Fibroblast of pulmonary artery (primary cell): ENCODE measurements around the gene SYNJ2.
A peak's percentile ranks its signal among the peaks of the same experiment; 100 is the strongest.

Source experiments
- DNase-seq: peaks from one replicate; pipeline ENCODE4 v3.0.0-alpha.2; 2010; ENCODE audit warnings: low read depth
- H3K4me3 ChIP-seq: replicated peaks from 2 replicates; pipeline ENCODE4 v1.5.1; 2011; ENCODE audit warnings: low read depth, mild to moderate bottlenecking, control low read depth, low read length, moderate library complexity
- TF ChIP-seq, protein P1 (sequence below): IDR thresholded peaks from 2 replicates; pipeline ENCODE4 v1.5.1; 2011; ENCODE audit warnings: mild to moderate bottlenecking, control low read depth, low read length, inconsistent platforms; ENCODE audit errors: missing control alignments

Gene SYNJ2

DNA sequence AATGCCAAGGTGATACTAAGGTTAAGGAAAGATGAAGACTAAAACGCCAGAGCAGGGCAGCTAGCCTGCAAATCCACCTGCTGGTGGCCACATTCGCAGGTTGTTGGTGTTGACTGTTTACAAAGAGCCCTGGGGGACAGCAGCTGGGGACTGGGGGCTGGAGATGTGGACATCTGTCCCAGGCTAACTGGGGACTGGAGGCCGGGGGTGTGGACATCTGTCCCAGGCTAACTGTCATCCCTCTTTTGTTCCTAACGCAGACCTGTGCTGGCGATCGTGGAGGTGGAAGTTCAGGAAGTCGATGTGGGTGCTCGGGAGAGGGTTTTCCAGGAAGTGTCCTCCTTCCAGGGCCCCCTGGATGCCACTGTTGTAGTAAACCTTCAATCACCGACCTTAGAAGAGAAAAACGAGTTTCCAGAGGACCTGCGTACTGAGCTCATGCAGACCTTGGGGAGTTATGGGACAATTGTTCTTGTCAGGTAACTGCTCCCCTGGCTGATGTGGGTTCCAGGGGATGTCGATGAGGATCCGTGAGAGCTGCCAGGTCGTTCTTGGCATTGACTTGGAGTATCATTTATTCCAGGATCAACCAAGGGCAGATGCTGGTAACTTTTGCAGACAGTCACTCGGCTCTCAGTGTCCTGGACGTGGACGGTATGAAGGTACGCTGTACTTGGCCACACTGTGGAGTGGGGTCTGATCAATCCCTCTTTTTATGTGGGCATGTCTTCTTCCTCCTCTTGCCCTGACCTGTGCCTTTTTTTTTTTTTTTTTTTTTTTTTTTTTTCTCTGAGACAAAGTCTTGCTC is 99.4 kb downstream of the SYNJ2 start:
- DNase-seq, result no peak
- TF ChIP-seq, protein P1, sequence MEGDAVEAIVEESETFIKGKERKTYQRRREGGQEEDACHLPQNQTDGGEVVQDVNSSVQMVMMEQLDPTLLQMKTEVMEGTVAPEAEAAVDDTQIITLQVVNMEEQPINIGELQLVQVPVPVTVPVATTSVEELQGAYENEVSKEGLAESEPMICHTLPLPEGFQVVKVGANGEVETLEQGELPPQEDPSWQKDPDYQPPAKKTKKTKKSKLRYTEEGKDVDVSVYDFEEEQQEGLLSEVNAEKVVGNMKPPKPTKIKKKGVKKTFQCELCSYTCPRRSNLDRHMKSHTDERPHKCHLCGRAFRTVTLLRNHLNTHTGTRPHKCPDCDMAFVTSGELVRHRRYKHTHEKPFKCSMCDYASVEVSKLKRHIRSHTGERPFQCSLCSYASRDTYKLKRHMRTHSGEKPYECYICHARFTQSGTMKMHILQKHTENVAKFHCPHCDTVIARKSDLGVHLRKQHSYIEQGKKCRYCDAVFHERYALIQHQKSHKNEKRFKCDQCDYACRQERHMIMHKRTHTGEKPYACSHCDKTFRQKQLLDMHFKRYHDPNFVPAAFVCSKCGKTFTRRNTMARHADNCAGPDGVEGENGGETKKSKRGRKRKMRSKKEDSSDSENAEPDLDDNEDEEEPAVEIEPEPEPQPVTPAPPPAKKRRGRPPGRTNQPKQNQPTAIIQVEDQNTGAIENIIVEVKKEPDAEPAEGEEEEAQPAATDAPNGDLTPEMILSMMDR, result no peak
- no peak overlapping the region for H3K4me3 ChIP-seq

DNA sequence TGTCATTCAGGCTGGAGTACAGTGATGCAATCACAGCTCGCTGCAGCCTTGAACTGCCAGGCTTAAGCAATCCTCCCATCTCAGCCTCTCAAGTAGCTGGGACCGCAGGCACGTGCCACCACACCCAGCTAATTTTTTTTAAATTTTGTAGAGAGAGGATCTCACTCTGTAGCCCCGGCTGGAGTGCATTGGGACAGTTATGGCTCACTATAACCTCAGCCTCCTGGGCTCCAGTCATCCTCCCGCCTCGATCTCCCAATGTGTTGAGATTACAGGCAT is 99.9 kb downstream of the SYNJ2 start:
- TF ChIP-seq, protein P1, result no peak
- peak; percentile 22 for DNase-seq
- no peak overlapping the region for H3K4me3 ChIP-seq

DNA sequence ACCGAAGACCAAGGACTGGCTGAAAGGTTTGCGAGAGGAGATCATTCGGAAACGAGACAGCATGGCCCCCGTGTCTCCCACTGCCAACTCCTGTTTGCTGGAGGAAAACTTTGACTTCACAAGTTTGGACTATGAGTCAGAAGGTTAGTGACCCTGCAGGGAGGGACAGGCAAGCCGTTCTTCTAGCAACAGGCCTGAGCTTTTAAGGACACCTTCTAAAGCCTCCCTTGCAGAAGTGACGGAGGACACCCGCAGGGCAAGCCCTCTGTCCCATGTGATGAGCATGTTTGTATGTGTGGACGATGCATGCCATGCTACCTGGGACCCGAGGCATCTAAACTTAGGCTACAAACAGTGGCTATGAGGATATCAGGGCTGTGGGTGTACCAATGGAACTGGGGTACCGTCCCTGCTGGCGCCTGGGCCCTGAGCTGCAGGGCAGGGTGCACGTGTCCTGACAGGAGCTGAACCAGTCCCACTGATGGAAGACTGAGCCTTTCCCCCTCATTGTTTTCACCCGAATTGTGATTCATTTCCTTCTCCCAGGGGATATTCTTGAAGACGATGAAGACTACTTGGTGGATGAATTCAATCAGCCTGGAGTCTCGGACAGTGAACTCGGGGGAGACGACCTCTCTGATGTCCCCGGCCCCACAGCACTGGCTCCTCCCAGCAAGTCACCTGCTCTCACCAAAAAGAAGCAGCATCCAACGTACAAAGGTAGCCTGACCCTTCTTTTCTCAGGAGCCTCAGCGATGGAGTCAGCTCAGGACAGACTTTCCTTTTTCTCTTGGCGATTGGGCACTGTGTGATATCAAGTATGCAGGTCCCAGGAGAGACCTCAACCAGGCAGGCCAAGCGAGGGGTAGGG is 102.0 kb downstream of the SYNJ2 start:
- DNase-seq, result no peak
- TF ChIP-seq, protein P1, result no peak
- no peak overlapping the region for H3K4me3 ChIP-seq

DNA sequence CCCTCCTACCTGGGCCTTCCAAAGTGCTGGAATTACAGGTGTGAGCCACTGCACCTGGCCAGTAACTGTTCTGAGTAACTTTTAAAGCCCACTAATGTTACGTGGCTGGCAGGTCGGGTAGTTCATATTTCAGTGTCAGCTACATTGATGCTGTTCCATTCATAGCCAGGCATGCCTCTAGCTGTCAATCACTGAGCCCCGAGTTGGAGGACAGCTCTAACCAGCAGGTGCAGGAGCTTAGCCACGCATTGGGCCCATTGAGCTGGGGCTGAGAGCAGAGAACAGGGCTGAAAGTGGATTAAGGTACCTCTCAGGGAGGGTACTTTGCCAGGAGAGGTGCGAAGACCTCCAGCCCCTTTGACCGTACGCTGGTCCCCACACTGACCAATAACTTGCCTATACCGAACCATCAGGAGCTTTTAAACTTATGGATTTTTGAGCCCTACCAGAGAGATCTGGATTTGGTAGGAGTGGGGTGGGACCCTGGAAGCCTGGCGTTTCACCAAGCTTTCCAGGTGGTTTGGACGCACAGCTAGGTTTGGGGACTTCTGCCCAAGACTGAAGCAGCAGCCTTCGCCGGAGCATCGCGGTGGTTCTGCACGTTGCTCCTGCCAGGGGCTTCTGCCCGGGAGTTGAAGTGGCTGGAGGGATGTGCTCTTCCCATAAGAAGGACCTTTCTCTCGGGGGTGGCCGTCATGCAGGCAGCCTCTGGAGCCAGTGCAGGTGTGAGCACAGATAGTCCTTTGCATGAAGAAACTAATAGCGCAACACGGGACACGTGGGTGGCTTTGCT is 103.8 kb downstream of the SYNJ2 start:
- H3K4me3 ChIP-seq, result no peak overlapping the region
- TF ChIP-seq, protein P1, result no peak
- DNase-seq, result no peak

DNA sequence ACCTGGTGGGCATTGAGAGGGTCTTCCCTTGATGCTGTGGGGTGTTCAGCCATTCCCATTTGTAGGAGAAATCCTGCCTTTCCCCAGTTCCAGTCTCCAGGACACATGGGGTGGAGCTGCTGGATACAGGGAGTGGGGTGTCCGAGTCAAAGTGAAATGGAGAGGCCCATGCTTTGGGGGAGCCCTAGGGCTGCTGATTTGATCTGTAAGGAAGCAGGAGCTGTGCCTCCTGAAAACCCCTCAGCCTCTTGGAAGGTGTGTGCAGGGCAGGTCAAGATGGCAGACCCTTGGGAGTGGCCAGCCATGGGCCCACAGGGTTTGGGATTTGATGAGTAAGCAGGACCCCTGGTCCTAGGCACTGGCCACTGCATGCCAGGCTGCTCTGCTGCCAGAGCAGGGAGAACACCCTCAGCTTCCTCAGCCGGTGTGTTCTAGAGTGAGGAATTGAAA is 104.4 kb downstream of the SYNJ2 start:
- TF ChIP-seq, protein P1, result no peak
- DNase-seq, result no peak
- no peak overlapping the region for H3K4me3 ChIP-seq

DNA sequence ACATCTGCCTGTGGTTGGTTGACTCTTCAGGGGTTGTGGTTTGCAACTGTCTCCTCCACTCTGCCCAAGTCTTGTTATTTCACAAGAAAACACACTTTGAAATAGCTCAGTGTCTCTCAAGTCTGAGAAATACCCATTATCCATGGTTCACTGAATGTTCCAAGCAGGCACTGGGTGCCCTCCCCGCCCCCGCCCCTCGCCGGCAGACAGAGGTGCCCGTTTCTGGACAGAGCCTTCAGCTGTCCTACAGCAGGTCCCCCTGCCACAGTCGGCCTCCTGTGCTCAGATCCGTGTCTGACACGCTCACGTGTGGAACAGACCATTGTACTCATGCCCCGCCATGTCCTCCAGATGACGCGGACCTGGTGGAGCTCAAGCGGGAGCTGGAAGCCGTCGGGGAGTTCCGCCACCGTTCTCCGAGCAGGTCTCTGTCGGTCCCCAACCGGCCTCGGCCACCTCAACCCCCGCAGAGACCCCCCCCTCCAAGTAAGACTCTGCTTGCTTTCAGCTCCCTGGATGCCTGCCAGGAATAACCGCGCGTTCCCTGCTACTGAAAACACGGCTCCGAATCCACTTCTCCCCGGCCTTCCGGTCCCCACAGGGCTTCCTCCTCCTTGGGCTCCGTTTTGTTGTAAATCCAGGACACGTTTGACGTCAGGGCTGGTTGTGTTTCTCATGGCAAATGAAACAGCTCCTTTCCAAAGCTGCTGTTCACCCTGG is 105.0 kb downstream of the SYNJ2 start:
- TF ChIP-seq, protein P1, result no peak
- no peak overlapping the region for H3K4me3 ChIP-seq
- DNase-seq, result peak; percentile 21
